B cell (primary cell): ENCODE results near the gene NUMB. TPM values are rescaled to one million over a fixed set of nuclear protein-coding genes. Genes with fewer than 3 reads are reported as not detected.

Experiments
- ATAC-seq: fragments of 200-7000 bp; cut with Tn5 transposase; one replicate; pipeline ENCODE4 v1.10.0; 2021; ENCODE audit warnings: low read depth, mild to moderate bottlenecking, moderate number of reproducible peaks, moderate library complexity
- CTCF ChIA-PET: fragments of 350-600 bp; sonication (Branson Sonifier 250); formaldehyde crosslinking; loops from one replicate; lab custom pipeline; 2021; ENCODE audit warnings: antibody characterized with exemption, inconsistent platforms; lab: Charles Lee
- POLR2A ChIA-PET: fragments of 350-600 bp; sonication (Branson Sonifier 250); formaldehyde crosslinking; loops from one replicate; lab custom pipeline; 2021; ENCODE audit warnings: antibody characterized with exemption; lab: Charles Lee
- DNase-seq: peaks from one replicate; pipeline ENCODE4 v3.0.0; 2013
- H2AFZ ChIP-seq: 2 replicates; pipeline ENCODE4 v1.6.1; 2012; ENCODE audit warnings: mild to moderate bottlenecking, low read depth, low read length; ENCODE audit not compliant: insufficient read depth, poor library complexity, severe bottlenecking
- H3K27ac ChIP-seq, 2 donors: 1 replicate in 1 of 2; 2 replicates in 1 of 2; pipeline ENCODE4 v1.5.1; 2012 to 2013; ENCODE audit warnings: low read length in 2 of 2, mild to moderate bottlenecking in 2 of 2, moderate library complexity in 1 of 2
- H3K27me3 ChIP-seq, 4 experiments: fragments of 200-600 bp in 1 of 4; sonication (generic) in 1 of 4; replicated peaks in 1 of 4; 1 replicate in 2 of 4; 2 replicates in 2 of 4; pipeline versions ENCODE4 v1.6.1 to v1.7.0; 2013 to 2016; ENCODE audit warnings: low read length in 3 of 4, mild to moderate bottlenecking in 2 of 4, mixed read lengths in 1 of 4, moderate library complexity in 1 of 4; ENCODE audit not compliant: insufficient read depth in 4 of 4, control insufficient read depth in 3 of 4; ENCODE audit errors: control extremely low read depth in 1 of 4
- H3K36me3 ChIP-seq, 2 experiments: replicated peaks in 1 of 2; 1 replicate in 1 of 2; 2 replicates in 1 of 2; pipeline versions ENCODE4 v1.6.1 to v1.7.1; 2013; ENCODE audit warnings: low read length in 1 of 2; ENCODE audit not compliant: insufficient read depth in 2 of 2, control insufficient read depth in 1 of 2; ENCODE audit errors: control extremely low read depth in 1 of 2, extremely low read depth in 1 of 2
- H3K4me1 ChIP-seq, 2 donors: fragments of 200-600 bp in 1 of 2; sonication (generic) in 1 of 2; 1 replicate in 1 of 2; 2 replicates in 1 of 2; pipeline versions ENCODE4 v1.5.1 to v1.6.1; 2013 to 2017; ENCODE audit warnings: low read length in 2 of 2; ENCODE audit not compliant: control insufficient read depth in 2 of 2, insufficient read depth in 2 of 2
- H3K4me2 ChIP-seq: replicated peaks from 2 replicates; pipeline ENCODE3; 2012; ENCODE audit warnings: mild to moderate bottlenecking, low read depth, low read length; ENCODE audit not compliant: poor library complexity, severe bottlenecking
- H3K4me3 ChIP-seq, 5 experiments: fragments of 200-600 bp in 1 of 5; sonication (generic) in 1 of 5; 1 replicate in 3 of 5; 2 replicates in 2 of 5; pipeline versions ENCODE4 v1.5.1 to v1.7.0; 2011 to 2016; ENCODE audit warnings: low read length in 4 of 5, mild to moderate bottlenecking in 4 of 5, low read depth in 2 of 5, control low read depth in 1 of 5, moderate library complexity in 1 of 5; ENCODE audit not compliant: insufficient read depth in 1 of 5; ENCODE audit errors: control extremely low read depth in 1 of 5, extremely low read depth in 1 of 5
- H3K79me2 ChIP-seq: fragments of 200-600 bp; sonication (generic); one replicate; pipeline ENCODE4 v1.6.0; 2016; ENCODE audit warnings: low read length; ENCODE audit not compliant: control insufficient read depth, insufficient read depth
- H3K9ac ChIP-seq: fragments of 200-600 bp; sonication (generic); 2 replicates; pipeline ENCODE4 v1.6.1; 2017; ENCODE audit warnings: mild to moderate bottlenecking, low read length, moderate library complexity
- H3K9me3 ChIP-seq, 3 donors: one replicate each; pipeline versions ENCODE4 v1.6.1 to v1.7.1; 2013; ENCODE audit warnings: low read length in 2 of 3; ENCODE audit not compliant: control insufficient read depth in 2 of 3, insufficient read depth in 1 of 3; ENCODE audit errors: control extremely low read depth in 1 of 3
- H4K20me1 ChIP-seq: 2 replicates; pipeline ENCODE4 v1.6.0; 2012; ENCODE audit warnings: mild to moderate bottlenecking, low read length; ENCODE audit not compliant: insufficient read depth, control insufficient read depth, poor library complexity, severe bottlenecking
- H3K27ac Mint-ChIP-seq: one replicate; pipeline ENCODE4 v1.8.0; 2021; ENCODE audit warnings: mixed read lengths
- H3K27me3 Mint-ChIP-seq: one replicate; pipeline ENCODE4 v1.8.0; 2021; ENCODE audit warnings: mixed read lengths
- H3K4me1 Mint-ChIP-seq: one replicate; pipeline ENCODE4 v1.8.0; 2021; ENCODE audit warnings: mixed read lengths
- H3K4me3 Mint-ChIP-seq: one replicate; pipeline ENCODE4 v1.8.0; 2021; ENCODE audit warnings: mixed read lengths
- H3K9me3 Mint-ChIP-seq: one replicate; pipeline ENCODE4 v1.8.0; 2022; ENCODE audit warnings: mixed read lengths; ENCODE audit not compliant: insufficient read depth
- EZH2 ChIP-seq: IDR thresholded peaks from 2 replicates; pipeline ENCODE4 v1.6.1; 2012; ENCODE audit warnings: borderline replicate concordance, low read depth, mild to moderate bottlenecking, moderate library complexity, low read length; ENCODE audit not compliant: insufficient read depth, poor library complexity, severe bottlenecking
- WGBS: methylation state at CpG from one replicate; pipeline ENCODE4 v1.1.5; 2013; ENCODE audit warnings: missing lambda C conversion rate; ENCODE audit not compliant: insufficient coverage; 5-methylcytosine and 5-hydroxymethylcytosine counted together
- intact Hi-C: fragments of 100-400 bp; cut with micrococcal nuclease; formaldehyde crosslinking; loops from one replicate; pipeline ENCODE4 v1.10.0; 2022
- polyA plus RNA-seq: library from polyadenylated mRNA; depleted of rRNA; stranded (reverse); fragments of >200 nt; gene quantifications from 2 replicates; pipeline ENCODE4 v1.2.3, GENCODE V29; 2012
- total RNA-seq, 2 donors: library from RNA; stranded (reverse); fragments of 120-200 nt in 1 of 2; gene quantifications; 1 replicate in 1 of 2; 2 replicates in 1 of 2; pipeline versions ENCODE4 v1.2.3 to v1.2.4, GENCODE V29; 2013 to 2022
- TF ChIP-seq, protein P1 (sequence below): fragments of 200-600 bp; IDR thresholded peaks from one replicate; pipeline ENCODE4 v1.8.0; 2022; ENCODE audit warnings: antibody characterized with exemption, mild to moderate bottlenecking

The NUMB gene
- total and polyA plus RNA-seq, 2 donors (not counting 1 experiment from before 2014, with no cell fraction given): 63.4 to 102 TPM

- POLR2A ChIA-PET: no interaction called here
- peaks cover 32% of the 10 kb centered on the region for H4K20me1 ChIP-seq
- H2AFZ ChIP-seq: no peak overlapping the region
- ATAC-seq (no peak), DNase-seq (no peak)
- TF ChIP-seq, protein P1, sequence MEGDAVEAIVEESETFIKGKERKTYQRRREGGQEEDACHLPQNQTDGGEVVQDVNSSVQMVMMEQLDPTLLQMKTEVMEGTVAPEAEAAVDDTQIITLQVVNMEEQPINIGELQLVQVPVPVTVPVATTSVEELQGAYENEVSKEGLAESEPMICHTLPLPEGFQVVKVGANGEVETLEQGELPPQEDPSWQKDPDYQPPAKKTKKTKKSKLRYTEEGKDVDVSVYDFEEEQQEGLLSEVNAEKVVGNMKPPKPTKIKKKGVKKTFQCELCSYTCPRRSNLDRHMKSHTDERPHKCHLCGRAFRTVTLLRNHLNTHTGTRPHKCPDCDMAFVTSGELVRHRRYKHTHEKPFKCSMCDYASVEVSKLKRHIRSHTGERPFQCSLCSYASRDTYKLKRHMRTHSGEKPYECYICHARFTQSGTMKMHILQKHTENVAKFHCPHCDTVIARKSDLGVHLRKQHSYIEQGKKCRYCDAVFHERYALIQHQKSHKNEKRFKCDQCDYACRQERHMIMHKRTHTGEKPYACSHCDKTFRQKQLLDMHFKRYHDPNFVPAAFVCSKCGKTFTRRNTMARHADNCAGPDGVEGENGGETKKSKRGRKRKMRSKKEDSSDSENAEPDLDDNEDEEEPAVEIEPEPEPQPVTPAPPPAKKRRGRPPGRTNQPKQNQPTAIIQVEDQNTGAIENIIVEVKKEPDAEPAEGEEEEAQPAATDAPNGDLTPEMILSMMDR: no peak
- TF ChIP-seq EZH2: no peak
- no peak overlapping the region for H3K9ac ChIP-seq
- H3K4me1 ChIP-seq: peaks cover 21 to 32% of the 10 kb centered on the region in 2 donors
- no peaks in the 10 kb centered on the region for H3K9me3 ChIP-seq
- H3K36me3 ChIP-seq: peaks cover 3 to 17% of the 10 kb centered on the region in 2 experiments
- CTCF ChIA-PET: interaction anchor here (0.6 kb wide), 1 partner anchor 144 kb away, joined by 3 read pairs; no protein-coding TSS in a partner anchor
- Mint-ChIP-seq H3K4me3 (peak overlapping the region; percentile 86), H3K27me3 (no peaks in the 10 kb centered on the region), H3K27ac (no peak overlapping the region), H3K9me3 (no peaks in the 10 kb centered on the region), H3K4me1 (peaks cover 35% of the 10 kb centered on the region)
- H3K79me2 ChIP-seq: peaks cover 28% of the 10 kb centered on the region
- H3K4me2 ChIP-seq: peak overlapping the region; percentile 93
- intact Hi-C loops: loop anchor here (5.0 kb wide), 3 partner anchors 75 to 395 kb away; partner anchors contain the start of genes ACOT2 and ZNF410
- no peak overlapping the region for H3K27ac ChIP-seq
- 96% methylated on average over 3 of the region's 5 CpGs for WGBS
- H3K27me3 ChIP-seq: no peaks in the 10 kb centered on the region
- H3K4me3 ChIP-seq: no peak overlapping the region
Observed at GRCh38 chr14:73492670-73493069, 34.3 kb upstream of the NUMB start.

- peaks cover 35% of the 10 kb centered on the region for H3K4me1 Mint-ChIP-seq
- intact Hi-C loops: loop anchor here (5.0 kb wide), 3 partner anchors 75 to 395 kb away; partner anchors contain the start of genes ACOT2 and ZNF410
- H3K4me3 Mint-ChIP-seq: peak overlapping the region; percentile 86
Observed at GRCh38 chr14:73492043-73492552, 33.8 kb upstream of the NUMB start.

More at GRCh38 chr14:73492043-73492552, 33.8 kb upstream of the NUMB start:
- Histone ChIP-seq H3K4me3 (peak overlapping the region; percentile 34 to 86 (median 83)), H3K79me2 (peaks cover 28% of the 10 kb centered on the region), H3K27ac (no peak overlapping the region), H3K27me3 (no peaks in the 10 kb centered on the region), H3K9ac (peak overlapping the region; percentile 94), H3K36me3 (peaks cover 3 to 17% of the 10 kb centered on the region in 2 experiments), H3K4me1 (peaks cover 21 to 32% of the 10 kb centered on the region in 2 donors), H2AFZ (peak overlapping the region; percentile 91), H4K20me1 (peaks cover 32% of the 10 kb centered on the region), H3K9me3 (no peaks in the 10 kb centered on the region), H3K4me2 (peak overlapping the region; percentile 93)
- ChIA-PET POLR2A (interaction anchor here (1.4 kb wide), 1 partner anchor 29 kb away, joined by 4 read pairs; no protein-coding TSS in a partner anchor), CTCF (interaction anchor here (0.6 to 1.6 kb wide), 2 partner anchors 145 to 197 kb away, joined by 3 to 8 read pairs; no protein-coding TSS in a partner anchor)
- Mint-ChIP-seq H3K9me3 (no peaks in the 10 kb centered on the region), H3K27me3 (no peaks in the 10 kb centered on the region), H3K27ac (peak overlapping the region; percentile 50)
- DNase-seq (no peak), ATAC-seq (no peak)
- 75% methylated on average over 22 of the region's 24 CpGs for WGBS
- TF ChIP-seq EZH2: no peak
- TF ChIP-seq, protein P1: no peak
